GM19025 (cell line): ENCODE results near the gene SWT1.
"Not testable (repeated sequence)": the region's sequence is repeated elsewhere in the genome, so short reads cannot be mapped to it uniquely, and the experiment has no call there.

ENCODE experiments used
- ATAC-seq: cut with Tn5 transposase; IDR thresholded peaks from one replicate; pipeline ENCODE4 v1.9.1; 2021; ENCODE audit warnings: mild to moderate bottlenecking, low read depth, moderate library complexity; ENCODE audit not compliant: unreplicated experiment

SWT1 gene

GRCh38 chr1:185317034-185317885 lies 160.3 kb downstream of the SWT1 start, which contains the start of gene IVNS1ABP:
Gene IVNS1ABP (minus strand): TSS chr1:185317243. CDS start chr1:185309493, 7,750 bp downstream.
- ATAC-seq, result peak; percentile 57

GRCh38 chr1:185317886-185318310 lies 160.9 kb downstream of the SWT1 start:
- ATAC-seq, result peak; percentile 30

- ATAC-seq, result no peak
Observed at GRCh38 chr1:185318431-185319138, 161.6 kb downstream of the SWT1 start.

- ATAC-seq, result no peak
Observed at GRCh38 chr1:185319139-185319475, 162.1 kb downstream of the SWT1 start.

- not testable (repeated sequence) for ATAC-seq
Observed at GRCh38 chr1:185321104-185321503, 164.1 kb downstream of the SWT1 start.

GRCh38 chr1:185321653-185322221 lies 164.8 kb downstream of the SWT1 start:
- ATAC-seq, result not testable (repeated sequence)

GRCh38 chr1:185322636-185323035 lies 165.7 kb downstream of the SWT1 start:
- no peak for ATAC-seq

- no peak for ATAC-seq
Observed at GRCh38 chr1:185324118-185324517, 167.2 kb downstream of the SWT1 start.

GRCh38 chr1:185325413-185325812 lies 168.4 kb downstream of the SWT1 start:
- ATAC-seq, result no peak

GRCh38 chr1:185328255-185328654 lies 171.3 kb downstream of the SWT1 start:
- no peak for ATAC-seq

GRCh38 chr1:185334182-185334581 lies 177.2 kb downstream of the SWT1 start:
- ATAC-seq, result no peak

- ATAC-seq, result no peak
Observed at GRCh38 chr1:185337246-185337645, 180.3 kb downstream of the SWT1 start.

GRCh38 chr1:185338719-185339622 lies 182.0 kb downstream of the SWT1 start:
- ATAC-seq, result peak; percentile 95

GRCh38 chr1:185341196-185341781 lies 184.3 kb downstream of the SWT1 start:
- ATAC-seq, result no peak
